Activated CD4-positive, alpha-beta T cell treated with anti-CD3 and anti-CD28 coated beads, Interleukin-2, amount 10 ng/mL, durations not matched to agents 24 days and 14 days (primary cell): ENCODE results near the gene ADAMTS16. TPM values are rescaled to one million over a fixed set of nuclear protein-coding genes. Genes with fewer than 3 reads are reported as not detected.

Experiments
- DNase-seq: peaks from one replicate; pipeline ENCODE4 v3.0.0; 2022
- H3K27ac Mint-ChIP-seq: one replicate; pipeline ENCODE4 v1.8.0; 2022; ENCODE audit warnings: mild to moderate bottlenecking, mixed read lengths
- H3K27me3 Mint-ChIP-seq: one replicate; pipeline ENCODE4 v1.8.0; 2022; ENCODE audit warnings: mixed read lengths
- H3K36me3 Mint-ChIP-seq: one replicate; pipeline ENCODE4 v1.8.0; 2022; ENCODE audit warnings: low read depth, mild to moderate bottlenecking, mixed read lengths
- H3K4me1 Mint-ChIP-seq: one replicate; pipeline ENCODE4 v1.8.0; 2021; ENCODE audit warnings: mixed read lengths
- H3K4me3 Mint-ChIP-seq: one replicate; pipeline ENCODE4 v1.8.0; 2022; ENCODE audit warnings: mild to moderate bottlenecking, moderate library complexity, mixed read lengths
- H3K9me3 Mint-ChIP-seq: one replicate; pipeline ENCODE4 v1.8.0; 2021; ENCODE audit warnings: mixed read lengths
- intact Hi-C: fragments of 100-400 bp; cut with micrococcal nuclease; formaldehyde crosslinking; loops from one replicate; pipeline ENCODE4 v1.15.1; 2023
- total RNA-seq: library from RNA; stranded (reverse); gene quantifications from 2 replicates; pipeline ENCODE4 v1.2.3, GENCODE V29; 2022

Gene ADAMTS16
- total RNA-seq, 1 donor from 2014 or later: not detected

DNA sequence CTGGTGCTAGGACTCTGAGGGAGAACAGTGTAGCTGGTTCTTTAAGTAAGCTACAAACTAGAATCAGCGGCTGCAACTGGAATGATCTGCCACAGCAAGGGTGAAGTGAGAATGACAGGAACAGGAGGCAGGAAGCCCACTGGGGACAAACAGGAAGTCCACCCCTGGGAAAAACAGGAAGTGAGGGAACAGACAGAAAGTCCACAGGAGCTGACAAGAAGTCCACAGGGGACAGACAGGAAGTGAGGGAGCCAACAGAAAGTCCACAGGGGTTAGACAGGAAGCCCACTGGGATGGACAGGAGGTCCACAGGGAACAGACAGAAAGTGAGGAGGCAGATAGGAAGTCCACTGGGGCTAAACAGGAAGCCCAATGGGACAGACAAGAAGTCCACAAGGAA lies 15.5 kb downstream of the ADAMTS16 start:
- no peak overlapping the region for H3K4me3 Mint-ChIP-seq
- H3K36me3 Mint-ChIP-seq: no peaks in the 10 kb centered on the region
- H3K4me1 Mint-ChIP-seq: peaks cover 3% of the 10 kb centered on the region
- peaks cover 4% of the 10 kb centered on the region for H3K9me3 Mint-ChIP-seq
- intact Hi-C loops: no loop called here
- no peaks in the 10 kb centered on the region for H3K27me3 Mint-ChIP-seq
- no peak for DNase-seq
- H3K27ac Mint-ChIP-seq: no peak overlapping the region

DNA sequence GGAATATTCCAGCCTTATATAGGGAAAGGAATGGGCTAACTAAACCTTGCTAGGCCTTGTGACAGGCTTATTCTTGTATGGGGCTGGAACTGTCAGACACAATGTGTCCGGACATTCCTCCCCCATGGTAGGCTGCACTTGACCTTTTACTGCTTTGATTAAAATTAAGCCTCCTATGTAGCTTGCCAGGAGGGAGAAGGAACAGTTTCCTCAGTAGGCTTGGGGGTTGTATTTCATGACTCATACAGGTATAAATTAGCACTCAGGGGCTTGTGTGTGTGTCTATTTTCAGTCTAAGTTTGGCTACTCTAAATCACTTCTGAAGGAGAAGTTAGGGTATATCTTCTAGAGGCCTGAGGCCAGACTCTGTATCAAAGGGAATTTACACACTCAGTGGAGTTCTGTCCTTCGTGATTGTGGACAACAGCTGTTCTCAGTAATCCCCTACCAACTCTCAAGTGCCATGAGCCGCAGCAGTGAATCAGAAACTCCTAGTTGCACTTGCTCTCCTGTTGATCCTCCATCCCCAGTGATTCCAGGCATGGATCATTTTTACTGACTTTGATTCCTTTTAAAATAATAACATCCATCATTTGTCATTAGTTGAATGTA lies 16.4 kb downstream of the ADAMTS16 start:
- intact Hi-C loops: no loop called here
- Mint-ChIP-seq H3K4me1 (peaks cover 3% of the 10 kb centered on the region), H3K36me3 (no peaks in the 10 kb centered on the region), H3K4me3 (no peak overlapping the region), H3K9me3 (peaks cover 4% of the 10 kb centered on the region), H3K27me3 (no peaks in the 10 kb centered on the region), H3K27ac (no peak overlapping the region)
- DNase-seq: no peak

DNA sequence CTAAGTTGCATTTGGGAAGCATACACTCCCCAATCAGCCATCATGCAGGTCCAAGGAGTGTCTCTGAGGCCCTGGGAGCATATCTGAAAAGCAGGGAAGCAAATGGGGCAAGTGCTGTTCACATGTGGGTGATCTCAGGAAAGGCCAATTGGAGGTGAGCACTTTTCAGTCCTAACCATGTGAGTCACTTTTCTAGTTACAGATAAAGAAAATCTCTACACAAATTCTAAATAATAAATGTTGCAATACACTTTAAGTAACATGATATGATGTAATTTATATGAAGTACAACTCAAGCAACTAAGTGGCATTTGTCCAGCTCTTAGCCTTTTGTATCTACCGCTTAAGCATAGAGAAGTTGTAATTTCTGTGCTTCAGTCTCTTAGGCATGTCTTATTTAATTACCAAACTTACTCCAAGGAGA lies 18.4 kb downstream of the ADAMTS16 start:
- Mint-ChIP-seq H3K27me3 (no peaks in the 10 kb centered on the region), H3K9me3 (peaks cover 4% of the 10 kb centered on the region), H3K36me3 (no peaks in the 10 kb centered on the region), H3K27ac (no peak overlapping the region), H3K4me1 (peaks cover 3% of the 10 kb centered on the region), H3K4me3 (no peak overlapping the region)
- intact Hi-C loops: no loop called here
- DNase-seq: no peak

DNA sequence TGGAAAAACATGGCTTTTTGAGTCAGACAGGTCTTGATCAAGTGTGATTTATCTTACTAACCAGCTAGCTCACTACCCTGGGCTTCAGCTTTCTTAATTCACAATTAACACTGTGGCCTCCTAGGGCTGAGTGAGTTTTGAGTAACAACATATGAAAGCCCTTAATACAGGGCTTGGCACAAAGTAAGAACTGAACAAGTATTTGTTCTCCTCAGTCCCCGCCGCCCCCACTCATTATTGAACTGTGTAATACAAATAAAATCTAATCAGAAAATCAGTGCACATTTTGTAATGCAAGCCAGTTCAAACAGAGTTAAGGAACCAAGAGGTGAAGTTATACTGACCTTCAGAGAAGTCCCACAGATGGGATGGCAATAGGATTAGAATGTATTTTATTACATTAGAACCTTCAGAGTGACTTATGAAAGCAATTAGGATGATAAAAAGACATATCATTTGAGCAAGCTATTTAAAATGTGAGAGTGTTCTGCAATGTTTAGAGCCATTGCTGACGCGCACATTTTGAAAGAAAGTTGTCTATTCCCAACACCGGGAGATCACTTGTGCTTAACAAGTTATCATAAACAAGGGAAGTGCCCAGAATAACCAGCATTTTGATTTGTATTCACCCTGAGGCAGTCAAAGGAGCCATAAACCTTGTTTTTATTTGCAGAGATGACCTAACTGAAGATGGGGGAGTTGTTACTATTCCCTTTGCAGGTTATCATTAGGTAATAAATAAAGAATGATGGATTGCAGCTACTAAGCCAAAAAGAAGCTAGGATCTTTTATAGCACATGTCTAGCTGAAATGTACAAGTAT lies 19.4 kb downstream of the ADAMTS16 start:
- no peak overlapping the region for H3K4me3 Mint-ChIP-seq
- no peak for DNase-seq
- peaks cover 4% of the 10 kb centered on the region for H3K9me3 Mint-ChIP-seq
- peaks cover 3% of the 10 kb centered on the region for H3K4me1 Mint-ChIP-seq
- H3K36me3 Mint-ChIP-seq: no peaks in the 10 kb centered on the region
- H3K27me3 Mint-ChIP-seq: no peaks in the 10 kb centered on the region
- intact Hi-C loops: no loop called here
- H3K27ac Mint-ChIP-seq: no peak overlapping the region

DNA sequence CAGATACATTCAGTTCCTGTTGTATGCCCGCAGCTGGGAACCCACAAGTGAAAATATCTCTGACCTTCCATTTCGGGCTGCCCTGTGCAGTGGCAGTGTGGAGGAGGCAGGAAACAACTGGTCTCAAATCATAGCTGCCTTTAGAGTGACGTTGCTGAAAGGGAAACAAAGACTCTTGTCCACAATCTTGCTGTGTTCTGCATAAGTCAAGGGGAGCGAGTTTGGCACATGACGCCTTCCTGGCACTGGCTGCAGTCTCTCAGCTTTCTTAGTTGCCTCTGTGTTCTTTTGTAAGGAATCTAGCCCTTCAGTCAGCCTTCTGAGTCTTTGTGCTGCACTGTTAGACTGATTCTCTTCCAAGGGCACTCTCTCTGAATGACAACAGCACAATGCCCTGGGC lies 24.0 kb downstream of the ADAMTS16 start:
- no peaks in the 10 kb centered on the region for H3K36me3 Mint-ChIP-seq
- intact Hi-C loops: no loop called here
- no peaks in the 10 kb centered on the region for H3K4me1 Mint-ChIP-seq
- H3K27ac Mint-ChIP-seq: no peak overlapping the region
- H3K9me3 Mint-ChIP-seq: no peaks in the 10 kb centered on the region
- H3K27me3 Mint-ChIP-seq: no peaks in the 10 kb centered on the region
- DNase-seq: no peak
- H3K4me3 Mint-ChIP-seq: no peak overlapping the region

DNA sequence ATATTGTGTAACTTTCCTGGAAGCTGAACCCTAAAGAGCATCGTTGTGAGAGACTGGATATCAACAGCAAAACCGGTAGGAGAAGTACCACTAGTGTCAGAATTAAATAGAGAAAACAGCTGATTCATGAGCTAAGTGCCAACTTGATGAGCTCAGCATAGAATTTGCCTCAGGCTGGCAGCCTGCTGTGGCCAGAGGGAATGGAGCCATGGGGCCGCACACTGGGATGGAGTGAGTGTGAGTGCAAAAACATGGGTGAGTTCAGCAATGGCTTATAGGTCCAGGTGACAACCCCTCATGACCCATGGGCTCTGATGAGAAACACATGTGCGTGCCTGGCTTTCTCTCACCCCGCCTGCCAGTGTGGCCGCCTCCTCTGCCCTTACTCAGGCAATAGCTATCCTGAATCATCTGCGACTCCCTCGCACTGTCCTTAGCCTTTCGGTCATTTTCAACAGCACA lies 25.4 kb downstream of the ADAMTS16 start:
- Mint-ChIP-seq H3K27me3 (no peaks in the 10 kb centered on the region), H3K36me3 (no peaks in the 10 kb centered on the region), H3K9me3 (no peaks in the 10 kb centered on the region), H3K27ac (no peak overlapping the region), H3K4me1 (no peaks in the 10 kb centered on the region), H3K4me3 (no peak overlapping the region)
- no peak for DNase-seq
- intact Hi-C loops: no loop called here

DNA sequence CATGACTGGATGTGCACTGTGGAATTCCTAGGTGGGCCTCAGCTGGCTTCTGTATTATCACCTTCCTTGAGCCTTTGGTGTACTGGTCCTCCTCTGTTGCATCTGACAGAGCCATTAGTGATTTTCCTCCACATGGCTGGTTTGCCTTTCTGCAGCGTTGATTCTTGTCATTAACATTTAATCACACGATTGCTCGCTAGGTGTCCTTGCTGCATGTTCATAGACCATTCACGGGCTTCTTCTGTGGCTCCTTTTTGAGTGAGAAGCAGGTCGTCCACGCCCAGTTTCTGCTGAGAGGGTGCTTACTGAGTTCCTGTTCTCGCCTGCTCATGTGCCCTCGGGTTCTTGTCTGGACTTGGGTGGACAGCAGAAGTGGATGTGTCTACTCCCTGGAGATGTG lies 29.3 kb downstream of the ADAMTS16 start:
- no peaks in the 10 kb centered on the region for H3K9me3 Mint-ChIP-seq
- DNase-seq: no peak
- H3K4me3 Mint-ChIP-seq: no peak overlapping the region
- no peaks in the 10 kb centered on the region for H3K36me3 Mint-ChIP-seq
- intact Hi-C loops: no loop called here
- no peaks in the 10 kb centered on the region for H3K27me3 Mint-ChIP-seq
- H3K4me1 Mint-ChIP-seq: no peaks in the 10 kb centered on the region
- no peak overlapping the region for H3K27ac Mint-ChIP-seq

DNA sequence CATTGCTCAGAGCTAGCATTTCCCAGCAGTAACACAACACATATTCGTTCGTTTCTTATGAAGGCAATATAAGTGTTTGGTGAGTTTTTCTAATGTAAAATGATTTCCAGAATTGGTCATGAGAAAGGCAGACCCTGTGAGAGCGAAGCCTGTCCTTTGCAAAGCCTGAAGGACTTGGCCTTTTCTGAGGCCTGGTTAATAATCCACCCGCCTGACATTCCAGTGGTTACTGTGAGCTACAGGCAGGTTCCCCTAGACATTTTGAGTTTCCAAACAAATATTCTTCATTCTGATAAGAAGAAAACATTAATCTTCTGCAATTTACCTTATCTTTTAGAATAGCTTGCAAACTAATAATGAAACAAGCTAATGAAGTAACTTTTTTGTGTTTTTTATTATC lies 38.0 kb downstream of the ADAMTS16 start:
- Mint-ChIP-seq H3K4me3 (no peak overlapping the region), H3K36me3 (no peaks in the 10 kb centered on the region), H3K27me3 (peaks cover 5% of the 10 kb centered on the region), H3K9me3 (no peaks in the 10 kb centered on the region), H3K4me1 (no peaks in the 10 kb centered on the region), H3K27ac (no peak overlapping the region)
- intact Hi-C loops: no loop called here
- no peak for DNase-seq

DNA sequence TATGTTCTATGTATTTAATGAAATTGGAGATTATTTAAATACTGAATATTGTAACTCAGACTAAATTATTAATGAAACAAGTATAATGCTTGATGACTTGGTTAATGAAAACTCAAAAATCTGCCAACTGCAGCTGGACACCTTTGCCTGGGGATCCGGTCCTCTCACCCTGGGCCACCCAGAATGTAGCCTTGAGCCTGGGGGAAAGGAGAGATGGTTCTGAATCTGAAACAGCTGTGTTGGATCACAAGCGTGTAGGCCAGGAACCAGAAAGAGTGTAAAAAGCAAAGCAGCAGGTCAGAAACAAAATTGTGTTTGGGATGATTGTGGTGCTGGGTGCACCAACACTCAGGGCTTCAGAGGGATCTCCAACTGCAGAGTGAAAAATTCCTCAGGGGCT lies 38.5 kb downstream of the ADAMTS16 start:
- intact Hi-C loops: no loop called here
- Mint-ChIP-seq H3K36me3 (no peaks in the 10 kb centered on the region), H3K4me1 (no peaks in the 10 kb centered on the region), H3K27ac (no peak overlapping the region), H3K27me3 (peaks cover 7% of the 10 kb centered on the region), H3K4me3 (no peak overlapping the region), H3K9me3 (no peaks in the 10 kb centered on the region)
- no peak for DNase-seq

DNA sequence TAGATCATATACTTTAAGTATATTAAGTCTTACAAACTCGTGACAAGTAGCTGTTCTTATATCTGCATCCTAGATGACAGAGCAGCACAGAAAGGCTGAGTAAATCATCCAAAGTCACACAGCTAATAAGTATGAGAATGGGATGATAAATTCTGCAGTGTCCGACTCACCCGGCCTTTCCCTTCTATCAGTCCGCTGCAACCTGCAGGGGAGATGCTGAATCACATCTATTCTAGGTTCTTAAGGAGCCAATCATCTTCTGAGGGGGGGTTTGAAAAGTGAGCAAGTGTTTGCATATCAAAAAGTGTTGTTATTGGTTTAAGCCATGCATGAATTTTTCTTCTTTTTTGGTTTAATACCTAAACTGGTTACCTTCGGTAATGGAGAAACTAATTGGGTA lies 38.9 kb downstream of the ADAMTS16 start:
- Mint-ChIP-seq H3K4me3 (no peak overlapping the region), H3K4me1 (no peaks in the 10 kb centered on the region), H3K9me3 (no peaks in the 10 kb centered on the region), H3K36me3 (no peaks in the 10 kb centered on the region), H3K27me3 (peaks cover 8% of the 10 kb centered on the region), H3K27ac (no peak overlapping the region)
- no peak for DNase-seq
- intact Hi-C loops: no loop called here

DNA sequence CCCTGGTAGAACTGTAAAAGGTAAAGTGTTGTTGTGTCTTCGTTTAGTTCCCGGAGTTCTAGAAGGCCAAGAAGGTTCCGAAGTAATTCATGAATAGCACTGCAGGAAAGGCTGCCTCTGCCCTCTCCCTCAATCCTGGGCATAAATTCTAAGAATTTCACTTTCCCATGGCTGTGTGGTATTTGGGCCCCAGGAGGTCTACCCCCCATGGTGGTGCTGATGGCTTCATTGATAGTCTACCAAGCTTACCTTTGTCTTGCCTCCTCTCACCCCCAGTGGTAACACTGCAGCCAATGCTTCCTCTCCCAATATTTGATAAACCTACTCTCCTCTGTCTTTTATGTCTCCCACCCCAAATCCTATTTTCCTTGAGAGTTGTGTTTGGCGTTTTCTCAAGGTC lies 39.5 kb downstream of the ADAMTS16 start:
- Mint-ChIP-seq H3K27me3 (peaks cover 8% of the 10 kb centered on the region), H3K9me3 (no peaks in the 10 kb centered on the region), H3K27ac (no peak overlapping the region), H3K4me3 (no peak overlapping the region), H3K36me3 (no peaks in the 10 kb centered on the region), H3K4me1 (no peaks in the 10 kb centered on the region)
- intact Hi-C loops: no loop called here
- no peak for DNase-seq

DNA sequence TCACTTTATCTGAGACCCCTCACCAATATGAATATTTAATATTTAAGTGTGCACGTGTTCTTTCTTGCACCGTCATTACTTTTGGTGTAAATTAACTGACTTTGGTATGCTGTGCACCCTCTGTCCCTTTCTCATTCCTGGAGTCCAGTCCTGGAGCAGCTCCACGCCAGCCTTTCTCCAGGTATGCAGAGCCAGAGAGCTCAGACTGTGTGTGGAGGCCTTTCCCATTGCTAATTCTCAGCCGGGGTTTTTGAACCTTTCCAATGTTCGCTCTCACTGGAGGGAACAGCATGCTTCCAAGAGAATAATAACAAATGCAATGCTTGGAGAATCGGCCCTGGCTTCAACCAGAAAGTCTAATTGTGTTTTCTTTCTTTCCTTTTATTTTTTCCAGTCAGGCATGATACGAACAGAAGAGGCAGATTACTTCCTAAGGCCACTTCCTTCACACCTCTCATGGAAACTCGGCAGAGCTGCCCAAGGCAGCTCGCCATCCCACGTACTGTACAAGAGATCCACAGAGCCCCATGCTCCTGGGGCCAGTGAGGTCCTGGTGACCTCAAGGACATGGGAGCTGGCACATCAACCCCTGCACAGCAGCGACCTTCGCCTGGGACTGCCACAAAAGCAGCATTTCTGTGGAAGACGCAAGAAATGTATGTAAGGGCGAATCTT lies 41.7 kb downstream of the ADAMTS16 start:
- Mint-ChIP-seq H3K9me3 (no peaks in the 10 kb centered on the region), H3K36me3 (no peaks in the 10 kb centered on the region), H3K27ac (no peak overlapping the region), H3K4me3 (no peak overlapping the region), H3K27me3 (peaks cover 8% of the 10 kb centered on the region), H3K4me1 (no peaks in the 10 kb centered on the region)
- no peak for DNase-seq
- intact Hi-C loops: no loop called here

DNA sequence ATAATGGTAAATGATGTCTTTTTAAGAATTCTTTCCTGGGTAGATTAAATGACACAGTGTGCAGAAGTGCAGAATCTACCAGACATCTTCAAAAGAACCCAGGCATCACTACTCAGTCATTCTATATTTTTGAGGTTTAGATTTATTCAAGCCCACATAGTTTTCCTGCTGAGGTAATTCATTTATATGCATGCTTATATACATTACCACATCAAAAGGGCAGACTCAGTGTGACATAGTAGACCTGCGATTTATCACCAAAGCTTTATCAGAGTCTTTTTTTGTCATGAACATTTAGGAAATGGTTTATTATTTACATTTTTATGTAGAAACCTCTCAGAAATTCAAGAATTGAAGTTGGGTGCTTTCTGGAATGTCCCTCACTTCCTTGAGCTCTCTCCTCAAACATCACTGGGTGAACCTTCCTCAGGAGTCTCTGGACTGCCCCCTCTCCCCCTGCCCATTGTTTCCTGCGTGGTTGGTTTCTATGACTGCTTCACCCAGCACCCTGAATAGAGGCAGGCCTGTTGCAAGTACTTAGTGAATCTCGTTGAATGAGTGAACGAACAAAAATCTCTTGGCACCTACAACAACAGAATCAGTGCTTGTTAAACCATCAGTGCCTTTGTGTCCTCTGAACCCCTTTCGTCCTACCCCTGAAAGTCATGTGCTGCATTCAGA lies 42.5 kb downstream of the ADAMTS16 start:
- H3K4me1 Mint-ChIP-seq: no peaks in the 10 kb centered on the region
- H3K4me3 Mint-ChIP-seq: no peak overlapping the region
- H3K9me3 Mint-ChIP-seq: no peaks in the 10 kb centered on the region
- H3K27me3 Mint-ChIP-seq: peaks cover 8% of the 10 kb centered on the region
- DNase-seq: no peak
- intact Hi-C loops: no loop called here
- no peak overlapping the region for H3K27ac Mint-ChIP-seq
- H3K36me3 Mint-ChIP-seq: no peaks in the 10 kb centered on the region

DNA sequence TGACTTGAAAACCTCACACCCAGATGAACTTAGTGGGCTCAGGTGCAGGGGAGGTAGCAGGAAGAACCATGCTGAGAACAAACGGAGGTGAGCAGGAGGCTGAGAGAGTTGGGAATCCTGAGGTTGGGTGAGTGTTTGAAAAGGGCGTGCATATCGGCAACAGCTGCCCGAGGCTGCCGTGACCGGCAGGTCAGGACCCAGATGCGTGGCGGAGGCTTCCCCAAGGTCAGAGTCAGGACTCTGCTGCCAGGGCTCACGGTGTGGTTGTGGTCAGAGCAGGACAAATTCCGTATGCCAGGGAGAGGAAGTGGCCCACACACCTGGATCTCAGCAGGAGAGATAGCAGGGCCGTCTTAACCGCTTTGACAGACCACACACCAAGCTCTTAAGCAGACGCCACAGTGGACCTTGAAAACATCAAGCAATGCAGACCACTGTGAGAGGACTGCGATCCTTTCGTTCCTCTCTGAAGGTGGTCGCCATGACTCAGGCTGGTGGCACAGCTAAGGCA lies 43.1 kb downstream of the ADAMTS16 start:
- no peaks in the 10 kb centered on the region for H3K4me1 Mint-ChIP-seq
- H3K27me3 Mint-ChIP-seq: peaks cover 8% of the 10 kb centered on the region
- no peak overlapping the region for H3K4me3 Mint-ChIP-seq
- no peak overlapping the region for H3K27ac Mint-ChIP-seq
- H3K36me3 Mint-ChIP-seq: no peaks in the 10 kb centered on the region
- H3K9me3 Mint-ChIP-seq: no peaks in the 10 kb centered on the region
- intact Hi-C loops: no loop called here
- DNase-seq: no peak
